Measurements from ENCODE around the gene ZSCAN22.

The ZSCAN22 gene

GRCh38 chr19:58381460-58382212, 54.8 kb downstream of the ZSCAN22 start:
- no peak for TF ChIP-seq CTCF (conservative IDR thresholded peaks at IDR 0.05)
- peak overlapping the region; percentile 91 for H3K27ac ChIP-seq

- no peak overlapping the region for H3K27ac ChIP-seq
- no peak for TF ChIP-seq CTCF (conservative IDR thresholded peaks at IDR 0.05)
Observed at GRCh38 chr19:58382997-58383603, 56.3 kb downstream of the ZSCAN22 start.

GRCh38 chr19:58385313-58385890, 58.6 kb downstream of the ZSCAN22 start:
- peak overlapping the region; percentile 100 for H3K27ac ChIP-seq
- no peak for TF ChIP-seq CTCF (conservative IDR thresholded peaks at IDR 0.05)

- no peak for TF ChIP-seq CTCF (conservative IDR thresholded peaks at IDR 0.05)
Observed at GRCh38 chr19:58385891-58386575, 59.2 kb downstream of the ZSCAN22 start.

GRCh38 chr19:58386576-58387337, 60.0 kb downstream of the ZSCAN22 start, which contains the start of gene RPS5:
Gene RPS5, plus strand, starts transcription at chr19:58387269. Its CDS starts 869 bp downstream, at chr19:58388138.
- peak within 1 kb of the TSS; percentile 100 for H3K27ac ChIP-seq
- no peak for TF ChIP-seq CTCF (conservative IDR thresholded peaks at IDR 0.05)

More at GRCh38 chr19:58385891-58386575, 59.2 kb downstream of the ZSCAN22 start:
- peak overlapping the region; percentile 100 for H3K27ac ChIP-seq

- H3K27ac ChIP-seq: peak overlapping the region; percentile 100
- 0 out of 2 replicates have a peak, but pooled peaks have one; percentile 7 for TF ChIP-seq CTCF (conservative IDR thresholded peaks at IDR 0.05)
Observed at GRCh38 chr19:58387338-58388174, 60.8 kb downstream of the ZSCAN22 start.

Data from VCaP (cell line).